Neuronal stem cell (in vitro differentiated cells): ENCODE measurements around the gene XAGE5. TPM values are rescaled to one million over a fixed set of nuclear protein-coding genes. Genes with fewer than 3 reads are reported as not detected.
"Not testable (repeated sequence)": the region's sequence is repeated elsewhere in the genome, so short reads cannot be mapped to it uniquely, and the experiment has no call there.

ENCODE experiments used
- DNase-seq: peaks from one replicate; pipeline ENCODE4 v3.0.0-alpha.2; 2013; ENCODE audit warnings: low spot score
- H2AFZ ChIP-seq: one replicate; pipeline ENCODE4 v1.6.1; 2013; ENCODE audit warnings: mild to moderate bottlenecking, low read length, inconsistent platforms
- H2AK5ac ChIP-seq: 2 replicates; pipeline ENCODE4 v1.6.1; 2013; ENCODE audit warnings: low read depth, mild to moderate bottlenecking, inconsistent platforms, low read length, moderate library complexity, mixed read lengths
- H2BK120ac ChIP-seq: 2 replicates; pipeline ENCODE4 v1.6.1; 2013; ENCODE audit warnings: low read depth, mild to moderate bottlenecking, inconsistent platforms, low read length, moderate library complexity, mixed read lengths
- H2BK12ac ChIP-seq: one replicate; pipeline ENCODE4 v1.6.1; 2013; ENCODE audit warnings: low read length, inconsistent platforms
- H2BK15ac ChIP-seq: 2 replicates; pipeline ENCODE4 v1.6.1; 2013; ENCODE audit warnings: mild to moderate bottlenecking, low read length, inconsistent platforms, mixed read lengths
- H2BK5ac ChIP-seq: one replicate; pipeline ENCODE4 v1.6.1; 2013; ENCODE audit warnings: inconsistent platforms, mild to moderate bottlenecking, low read length, moderate library complexity
- H3K14ac ChIP-seq: one replicate; pipeline ENCODE4 v1.6.1; 2013; ENCODE audit warnings: low read length, inconsistent platforms
- H3K18ac ChIP-seq: 2 replicates; pipeline ENCODE4 v1.6.1; 2013; ENCODE audit warnings: low read length, inconsistent platforms
- H3K23ac ChIP-seq: 2 replicates; pipeline ENCODE4 v1.6.1; 2013; ENCODE audit warnings: low read depth, mild to moderate bottlenecking, mixed read lengths, low read length, inconsistent platforms; ENCODE audit not compliant: poor library complexity
- H3K27ac ChIP-seq: replicated peaks from 3 replicates; pipeline ENCODE4 v1.5.1; 2013; ENCODE audit warnings: low read length, inconsistent platforms
- H3K27me3 ChIP-seq, 3 experiments: 2 replicates each; pipeline ENCODE4 v1.6.1; 2013; ENCODE audit warnings: low read length in 3 of 3, mild to moderate bottlenecking in 2 of 3, inconsistent platforms in 1 of 3, low read depth in 1 of 3, mixed read lengths in 1 of 3, moderate library complexity in 1 of 3; ENCODE audit not compliant: control insufficient read depth in 3 of 3, insufficient read depth in 3 of 3
- H3K36me3 ChIP-seq, 2 donors: replicated peaks in 1 of 2; 2 replicates each; pipeline ENCODE4 v1.6.1; 2013; ENCODE audit warnings: low read length in 2 of 2; ENCODE audit not compliant: control insufficient read depth in 2 of 2, insufficient read depth in 2 of 2
- H3K4ac ChIP-seq: 2 replicates; pipeline ENCODE4 v1.6.1; 2013; ENCODE audit warnings: inconsistent platforms, mild to moderate bottlenecking, low read length, moderate library complexity
- H3K4me1 ChIP-seq, 2 donors: 1 replicate in 1 of 2; 2 replicates in 1 of 2; pipeline ENCODE4 v1.6.1; 2013; ENCODE audit warnings: low read length in 2 of 2, low read depth in 1 of 2; ENCODE audit not compliant: control insufficient read depth in 2 of 2, insufficient read depth in 1 of 2
- H3K4me2 ChIP-seq: one replicate; pipeline ENCODE4 v1.6.1; 2013; ENCODE audit warnings: mild to moderate bottlenecking, low read length, inconsistent platforms; ENCODE audit not compliant: insufficient read depth, poor library complexity, severe bottlenecking
- H3K4me3 ChIP-seq, 2 donors: 2 replicates each; pipeline ENCODE4 v1.5.1; 2013; ENCODE audit warnings: low read length in 2 of 2, mild to moderate bottlenecking in 2 of 2, inconsistent platforms in 1 of 2, moderate library complexity in 1 of 2
- H3K79me1 ChIP-seq: one replicate; pipeline ENCODE4 v1.6.1; 2013; ENCODE audit warnings: low read depth, mild to moderate bottlenecking, inconsistent platforms, low read length, moderate library complexity
- H3K9ac ChIP-seq: one replicate; pipeline ENCODE4 v1.6.1; 2013; ENCODE audit warnings: mild to moderate bottlenecking, low read depth, low read length, inconsistent platforms; ENCODE audit not compliant: poor library complexity
- H3K9me3 ChIP-seq, 2 donors: replicated peaks in 1 of 2; 2 replicates each; pipeline versions ENCODE3 to v1.6.1; 2013; ENCODE audit warnings: low read length in 2 of 2, mild to moderate bottlenecking in 2 of 2, inconsistent platforms in 1 of 2, low read depth in 1 of 2, mixed read lengths in 1 of 2, moderate library complexity in 1 of 2; ENCODE audit not compliant: control insufficient read depth in 2 of 2, insufficient read depth in 1 of 2
- H4K8ac ChIP-seq: one replicate; pipeline ENCODE4 v1.6.1; 2013; ENCODE audit warnings: low read depth, mild to moderate bottlenecking, inconsistent platforms, low read length, moderate library complexity
- H4K91ac ChIP-seq: one replicate; pipeline ENCODE4 v1.6.1; 2013; ENCODE audit warnings: low read length, low read depth, mild to moderate bottlenecking, inconsistent platforms; ENCODE audit not compliant: poor library complexity
- WGBS, 2 donors: extraction: QIAGEN DNeasy Blood & Tissue Kit; methylation state at CpG; one replicate each; pipeline ENCODE4 v1.1.7; 2013; ENCODE audit warnings: missing lambda C conversion rate in 2 of 2, mixed read lengths in 1 of 2; ENCODE audit not compliant: insufficient read length in 2 of 2, insufficient replicate concordance in 1 of 2; ENCODE audit errors: extremely low coverage in 2 of 2; 5-methylcytosine and 5-hydroxymethylcytosine counted together
- polyA plus RNA-seq, 2 experiments: library from polyadenylated mRNA; stranded (reverse); fragments of 200-250 nt; gene quantifications; one replicate each; pipeline ENCODE4 v1.2.3, GENCODE V29; 2013

The XAGE5 gene
- polyA plus RNA-seq (2013, experiment 1 of 2) = not detected
- polyA plus RNA-seq (2013, experiment 2 of 2) = not detected

- Histone ChIP-seq H3K23ac (no peak within 1 kb of the TSS), H2BK12ac (no peak within 1 kb of the TSS), H3K9me3 (no peaks in the 10 kb centered on the region), H3K4me3 (no peak within 1 kb of the TSS), H3K4ac (no peak within 1 kb of the TSS), H3K18ac (no peak within 1 kb of the TSS), H3K9ac (no peak within 1 kb of the TSS), H2AK5ac (no peak within 1 kb of the TSS), H3K36me3 (no peaks in the 10 kb centered on the region), H4K91ac (no peak within 1 kb of the TSS), H2AFZ (no peak within 1 kb of the TSS), H3K4me1 (no peaks in the 10 kb centered on the region), H3K27ac (no peak within 1 kb of the TSS), H3K4me2 (no peak within 1 kb of the TSS), H2BK120ac (no peak within 1 kb of the TSS), H3K79me1 (no peaks in the 10 kb centered on the region), H3K14ac (no peak within 1 kb of the TSS), H3K27me3 (peaks cover 0 to 24% (median 0%) of the 10 kb centered on the region in 3 experiments), H4K8ac (no peak within 1 kb of the TSS), H2BK15ac (no peak within 1 kb of the TSS), H2BK5ac (no peak within 1 kb of the TSS)
- DNase-seq = no peak
- WGBS, 2 donors = no CpG with 5 or more reads among the region's 25 CpGs
Observed at GRCh38 chrX:52811065-52811625, at the start of gene XAGE5. TSS of gene XAGE5 (plus strand) at chrX:52811287. CDS start at chrX:52812567, 1,280 bp downstream.

- not testable (repeated sequence) for H3K79me1 ChIP-seq, H3K9me3 ChIP-seq, H3K36me3 ChIP-seq, H2BK15ac ChIP-seq, H3K4me2 ChIP-seq, H2AFZ ChIP-seq, H2AK5ac ChIP-seq, H3K4me1 ChIP-seq, H2BK5ac ChIP-seq, H4K8ac ChIP-seq, H3K14ac ChIP-seq, H4K91ac ChIP-seq, H3K27me3 ChIP-seq, DNase-seq, H2BK12ac ChIP-seq, H3K18ac ChIP-seq, H3K4ac ChIP-seq, H3K27ac ChIP-seq, H3K23ac ChIP-seq, H2BK120ac ChIP-seq, H3K9ac ChIP-seq, H3K4me3 ChIP-seq
- WGBS, 2 donors = no CpG with 5 or more reads among the region's 5 CpGs
Observed at GRCh38 chrX:52765983-52766382, 45.1 kb upstream of the XAGE5 start.

- not testable (repeated sequence) for H2AK5ac ChIP-seq, H3K23ac ChIP-seq, H3K14ac ChIP-seq, H3K79me1 ChIP-seq, H3K27ac ChIP-seq, H2BK120ac ChIP-seq, H2BK12ac ChIP-seq, H3K36me3 ChIP-seq, H3K4me1 ChIP-seq, DNase-seq, H3K4me2 ChIP-seq, H3K18ac ChIP-seq, H3K4me3 ChIP-seq, H2BK5ac ChIP-seq, H4K8ac ChIP-seq, H3K27me3 ChIP-seq, H3K9ac ChIP-seq, H3K9me3 ChIP-seq, H2BK15ac ChIP-seq, H3K4ac ChIP-seq, H2AFZ ChIP-seq, H4K91ac ChIP-seq
- WGBS, 2 donors = no CpG with 5 or more reads among the region's 11 CpGs
Observed at GRCh38 chrX:52773504-52773903, 37.6 kb upstream of the XAGE5 start.

- H3K27me3 ChIP-seq, H3K36me3 ChIP-seq, H2BK15ac ChIP-seq, H3K4me2 ChIP-seq, H3K14ac ChIP-seq, DNase-seq, H2BK5ac ChIP-seq, H3K4ac ChIP-seq, H2AFZ ChIP-seq, H3K79me1 ChIP-seq, H3K18ac ChIP-seq, H3K4me3 ChIP-seq, H4K91ac ChIP-seq, H3K9me3 ChIP-seq, H3K23ac ChIP-seq, H4K8ac ChIP-seq, H2BK120ac ChIP-seq, H2AK5ac ChIP-seq, H2BK12ac ChIP-seq, H3K27ac ChIP-seq, H3K9ac ChIP-seq, H3K4me1 ChIP-seq: not testable (repeated sequence)
- WGBS, 2 donors = no CpG with 5 or more reads among the region's 2 CpGs
Observed at GRCh38 chrX:52797327-52797726, 13.8 kb upstream of the XAGE5 start, which contains the start of gene SPANXN5. TSS of gene SPANXN5 (minus strand) at chrX:52797427. CDS start at chrX:52797348, 79 bp downstream.
